CD4-positive, alpha-beta T cell treated with Interleukin-6 at 100 ng/mL for 8 hours (primary cell): Measurements from ENCODE around the gene ZNF326.
"Not testable (repeated sequence)": the region's sequence is repeated elsewhere in the genome, so short reads cannot be mapped to it uniquely, and the experiment has no call there.

Source experiments
- DNase-seq: peaks from one replicate; pipeline ENCODE4 v3.0.0-alpha.2; 2020; ENCODE audit warnings: mixed read lengths, low spot score

The ZNF326 gene

DNA sequence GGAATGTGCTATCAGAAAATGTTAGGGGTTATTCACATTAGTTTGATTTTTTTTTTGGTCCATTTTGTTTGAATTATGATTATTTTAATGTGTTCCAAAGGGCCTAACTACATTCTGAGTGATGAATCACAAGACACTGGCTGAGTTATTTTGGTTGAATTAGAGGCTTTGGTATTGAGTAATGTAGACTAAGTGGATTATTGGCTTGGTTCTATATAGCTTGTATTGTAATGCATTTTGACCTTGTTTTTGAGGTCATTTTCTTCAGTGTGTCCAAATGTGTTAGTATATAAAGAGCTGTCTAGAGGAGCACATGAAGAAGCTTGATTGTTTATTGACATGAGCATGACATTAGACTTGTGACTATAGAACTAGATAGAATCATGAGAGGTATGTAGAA, 3.4 kb downstream of the ZNF326 start:
- DNase-seq = no peak

DNA sequence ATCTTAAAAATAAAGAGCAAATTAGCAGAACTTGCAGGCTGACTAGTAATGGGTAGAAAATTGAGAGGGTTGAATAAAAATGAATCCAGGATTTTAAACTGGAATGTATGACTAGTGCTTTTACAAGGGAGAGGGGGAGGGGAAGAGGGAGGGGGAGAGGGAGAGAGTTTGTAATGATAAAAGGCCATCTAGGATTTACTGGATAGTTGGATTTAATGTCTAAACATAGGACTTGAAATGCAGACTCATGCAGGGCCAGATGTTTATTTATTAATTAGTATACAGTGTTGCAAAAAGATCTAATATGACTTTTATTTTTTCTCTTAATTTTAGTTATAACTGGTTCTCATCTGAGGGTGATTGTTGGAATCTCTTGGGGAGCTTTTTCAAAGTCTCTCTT, 4.3 kb downstream of the ZNF326 start:
- DNase-seq = no peak

DNA sequence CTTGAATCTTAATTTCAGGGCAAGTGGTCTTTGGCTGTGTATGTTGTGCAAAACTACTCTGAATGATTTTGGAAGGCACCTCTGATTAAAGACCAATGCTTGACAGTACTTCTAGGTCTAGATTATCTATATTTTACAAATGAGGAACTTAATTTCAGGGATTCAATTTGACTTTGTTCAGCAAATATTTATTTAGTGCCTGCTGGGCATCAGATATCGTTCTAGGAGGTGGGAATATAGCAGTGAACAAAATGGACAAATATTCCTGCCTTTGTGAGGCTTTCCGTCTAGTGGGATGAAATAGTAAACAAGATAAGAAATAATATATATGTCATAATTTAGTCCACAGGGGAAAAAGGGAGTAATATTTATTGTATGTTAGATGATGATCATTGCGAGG, 4.7 kb downstream of the ZNF326 start:
- no peak for DNase-seq

DNA sequence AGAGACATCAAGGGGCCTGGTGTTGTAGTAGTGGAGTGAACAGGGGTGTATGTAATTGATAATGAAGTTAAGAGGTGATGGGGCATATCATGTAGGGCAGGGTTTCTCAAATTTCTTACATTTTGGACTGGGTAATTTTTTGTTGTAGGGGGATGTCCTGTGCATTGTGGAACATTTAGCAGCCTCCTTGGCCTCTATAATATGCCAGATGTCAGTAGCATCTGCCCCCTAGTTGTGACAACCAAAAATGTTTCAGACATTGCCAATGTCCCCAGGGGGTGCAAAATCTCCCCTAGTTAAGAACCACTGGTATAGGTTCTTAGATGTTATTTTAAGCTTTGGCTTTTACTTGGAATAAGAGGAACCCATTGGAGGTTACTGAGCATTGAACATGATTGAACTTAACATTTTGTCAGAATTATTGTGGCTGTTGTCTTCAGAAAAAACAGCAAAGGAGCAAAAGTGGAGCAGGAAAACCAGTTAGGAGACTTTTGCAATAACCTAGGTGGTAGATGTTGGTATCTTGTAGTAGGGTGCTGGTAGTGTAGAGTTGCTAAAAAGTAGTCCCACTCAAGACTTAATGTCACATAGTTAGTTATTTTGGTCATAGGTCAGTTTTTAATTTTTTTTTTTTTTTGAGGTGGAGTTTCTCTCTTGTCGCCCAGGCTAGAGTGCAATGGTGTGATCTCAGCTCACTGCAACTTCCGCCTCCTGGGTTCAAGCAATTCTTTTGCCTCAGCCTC, 6.2 kb downstream of the ZNF326 start:
- no peak for DNase-seq

DNA sequence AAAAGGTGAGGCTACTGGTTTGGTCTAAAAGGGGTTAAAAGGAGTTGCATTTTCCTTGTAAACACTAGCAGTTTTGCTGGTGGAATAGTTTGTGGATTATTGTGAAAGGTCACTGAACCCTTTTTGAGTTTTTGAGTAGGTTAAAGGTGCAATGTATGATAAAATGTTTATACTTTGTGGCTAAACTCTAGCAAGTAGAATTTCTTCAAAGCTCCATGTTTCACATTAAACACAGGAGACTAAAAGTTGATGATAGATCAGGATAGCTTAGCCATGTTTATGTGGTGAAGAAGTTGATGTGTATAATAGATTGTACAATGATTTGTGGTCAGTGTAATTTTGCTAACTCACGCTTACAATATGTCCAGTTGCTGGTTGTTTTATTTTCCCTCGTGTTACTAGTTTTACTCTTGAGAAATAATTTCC, 13.1 kb downstream of the ZNF326 start:
- no peak for DNase-seq

DNA sequence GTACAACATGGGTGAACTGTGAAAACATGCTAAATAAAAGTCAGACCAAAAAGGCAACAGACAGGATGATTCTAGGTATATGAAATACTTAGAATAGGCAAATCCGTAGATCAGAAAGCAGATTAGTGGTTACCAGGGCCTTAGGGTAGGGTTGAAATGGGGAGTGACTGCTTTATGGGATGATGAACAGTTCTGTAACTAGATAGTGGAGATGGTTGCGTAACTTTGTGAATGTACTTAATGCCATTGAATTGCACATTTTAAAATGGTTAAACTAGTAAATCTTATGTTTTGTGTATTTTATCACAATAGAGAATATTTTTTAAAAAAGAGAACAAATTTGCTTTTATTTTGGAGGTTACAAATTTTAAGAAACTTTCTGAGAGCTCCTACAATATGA, 17.4 kb downstream of the ZNF326 start:
- no peak for DNase-seq

DNA sequence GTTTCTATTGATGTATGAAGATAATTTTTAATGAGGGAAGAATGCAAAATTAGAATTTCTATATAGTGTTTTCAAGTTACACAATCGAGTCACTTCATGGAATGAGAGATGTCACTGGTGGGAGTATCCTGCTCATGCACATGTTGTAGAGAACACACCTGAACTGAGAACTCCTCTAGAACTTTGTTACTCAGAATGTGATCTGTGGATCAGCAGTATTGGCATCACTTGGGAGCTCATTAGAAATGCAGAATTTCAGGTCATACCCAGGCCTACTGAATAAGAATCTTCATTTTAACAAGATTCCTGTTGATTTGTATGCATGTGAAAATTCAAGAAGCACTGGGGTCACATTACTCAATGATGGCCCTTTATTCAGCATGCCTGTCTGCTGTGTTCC, 28.8 kb downstream of the ZNF326 start:
- DNase-seq = no peak

DNA sequence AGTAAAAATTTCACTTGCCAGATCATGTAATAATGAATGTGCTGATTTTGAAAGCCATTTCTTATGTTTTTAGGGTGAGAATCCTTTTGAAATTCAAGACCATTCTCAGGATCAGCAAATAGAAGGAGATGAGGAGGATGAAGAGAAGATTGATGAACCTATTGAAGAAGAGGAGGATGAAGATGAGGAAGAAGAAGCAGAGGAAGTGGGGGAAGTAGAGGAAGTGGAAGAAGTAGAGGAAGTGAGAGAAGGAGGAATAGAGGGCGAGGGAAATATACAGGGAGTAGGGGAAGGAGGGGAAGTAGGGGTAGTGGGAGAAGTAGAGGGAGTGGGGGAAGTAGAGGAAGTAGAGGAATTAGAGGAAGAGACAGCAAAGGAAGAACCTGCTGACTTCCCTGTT, 32.4 kb downstream of the ZNF326 start:
- no peak for DNase-seq

DNA sequence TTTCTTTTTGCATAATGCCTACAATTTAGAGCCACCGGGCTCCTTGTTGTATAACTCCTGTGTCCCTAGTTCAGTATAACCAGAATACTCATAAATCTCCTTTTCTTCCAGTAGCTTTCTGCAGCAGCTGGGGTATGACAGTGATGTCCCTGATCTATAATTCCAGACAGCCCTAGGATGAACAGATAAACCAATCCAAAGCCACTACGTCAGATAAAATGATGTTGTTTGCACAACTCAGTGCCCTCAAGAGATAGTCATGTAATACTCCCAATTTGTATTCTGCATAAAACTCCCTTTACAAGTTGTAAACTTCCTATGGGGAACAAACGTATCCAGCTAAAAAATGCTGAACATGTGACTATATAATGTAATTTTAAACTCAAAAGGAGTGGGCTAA, 44.7 kb downstream of the ZNF326 start:
- no peak for DNase-seq

DNA sequence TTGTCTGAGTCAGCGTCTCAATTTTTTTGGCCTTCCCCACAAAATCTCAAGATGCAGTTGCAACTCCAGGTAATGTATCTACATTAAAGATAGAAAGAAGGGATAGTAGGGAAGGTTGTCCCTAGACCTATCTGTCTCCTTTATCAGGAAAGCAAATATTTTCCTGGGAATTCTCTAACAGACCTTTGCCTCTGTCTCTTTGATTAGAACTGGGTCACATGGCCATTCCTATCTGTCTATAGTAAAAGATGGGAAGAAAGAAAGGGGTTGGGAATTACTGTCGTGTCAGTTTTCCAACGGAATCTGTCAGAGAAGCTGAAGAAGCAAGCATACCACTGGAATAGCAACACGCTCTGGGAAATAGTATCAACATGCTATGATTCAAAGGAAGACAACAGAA, 48.7 kb downstream of the ZNF326 start:
- DNase-seq = no peak

DNA sequence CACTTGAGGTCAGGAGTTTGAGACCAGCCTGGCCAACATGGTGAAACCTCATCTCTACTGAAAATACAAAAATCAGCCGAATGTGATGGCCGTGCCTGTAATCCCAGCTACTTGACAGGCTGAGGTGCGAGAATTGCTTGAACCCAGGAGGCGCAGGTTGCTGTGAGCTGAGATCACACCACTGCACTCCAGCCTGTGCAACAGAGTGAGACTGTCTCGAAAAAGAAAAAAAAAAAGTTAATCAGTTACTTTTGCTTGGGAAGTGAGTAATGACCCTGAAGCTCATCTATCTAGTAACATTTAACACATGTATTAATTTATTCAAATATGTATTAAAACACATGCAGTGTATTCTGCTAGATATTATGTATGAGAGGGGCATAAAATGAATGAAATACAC, 49.4 kb downstream of the ZNF326 start:
- DNase-seq = no peak

DNA sequence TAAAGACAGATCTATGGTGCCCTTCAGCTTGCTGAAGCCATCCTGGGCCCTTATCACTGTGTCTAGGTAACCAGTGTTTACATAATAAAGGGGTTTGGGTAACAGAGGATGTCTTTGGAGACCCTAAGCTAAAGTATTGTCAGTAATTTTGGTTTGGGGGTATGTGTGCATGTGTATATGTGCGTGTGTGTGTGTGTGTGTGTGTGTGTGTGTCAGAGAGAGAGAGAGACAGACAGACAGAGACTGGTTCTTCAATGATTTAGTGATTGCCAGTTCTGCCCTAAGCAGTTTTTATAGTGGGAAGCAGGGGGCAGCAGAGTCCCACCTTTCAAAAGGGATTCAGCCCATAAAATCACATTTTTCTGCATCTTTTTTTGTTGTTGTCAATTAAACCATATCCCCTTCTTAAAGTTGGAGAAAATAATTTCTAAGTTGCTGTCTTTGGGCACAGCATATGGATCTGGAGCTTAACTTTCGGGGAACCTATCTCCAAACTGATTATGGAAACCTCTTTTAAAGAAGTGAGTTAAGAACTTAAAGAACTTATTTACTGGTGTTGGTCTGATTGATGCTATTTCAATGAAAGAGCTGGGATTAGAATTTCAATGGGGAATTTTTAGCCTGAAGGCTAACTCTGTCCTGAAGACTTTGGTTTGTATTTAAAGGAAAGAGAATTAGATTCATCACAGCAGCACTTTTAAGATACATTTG, 51.1 kb downstream of the ZNF326 start:
- no peak for DNase-seq

DNA sequence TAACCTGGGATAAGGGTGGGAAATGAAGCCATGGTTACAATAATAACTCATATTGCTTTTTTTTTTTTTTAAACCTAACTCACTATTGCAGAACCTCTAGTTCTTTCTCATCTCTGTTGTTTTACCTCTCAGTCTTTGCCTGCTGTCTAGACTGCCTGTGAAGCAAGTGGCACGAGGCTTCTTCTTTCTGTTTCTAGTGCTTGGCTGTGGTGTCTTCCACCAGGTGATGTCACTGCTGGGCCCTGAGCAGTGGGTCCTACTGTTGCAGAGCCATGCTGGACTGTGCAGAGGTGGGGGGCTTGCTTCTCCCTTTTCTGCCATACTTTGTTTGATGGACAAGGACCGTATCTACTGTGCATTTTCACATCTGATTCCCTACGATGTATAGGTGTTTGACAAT, 51.7 kb downstream of the ZNF326 start:
- no peak for DNase-seq

DNA sequence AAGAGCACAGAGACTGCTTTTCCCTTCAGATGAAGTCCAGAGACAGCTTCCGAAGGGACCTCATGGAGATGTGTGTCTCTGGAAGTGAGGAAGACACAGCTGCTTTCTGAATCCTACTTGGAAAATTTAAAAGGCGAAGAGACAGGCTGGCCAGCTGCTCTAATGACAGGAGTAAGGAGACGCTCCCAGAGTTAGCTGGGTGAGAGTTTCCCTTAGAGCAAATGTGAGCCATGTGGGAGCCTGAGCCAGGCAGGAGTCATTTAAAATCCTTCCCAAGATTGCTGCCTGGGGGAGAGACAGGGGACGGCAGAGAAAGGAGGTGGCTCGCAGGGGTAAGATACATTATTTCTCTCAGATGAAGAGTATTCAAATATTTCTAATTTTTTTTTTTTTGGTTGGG, 53.1 kb downstream of the ZNF326 start:
- no peak for DNase-seq

DNA sequence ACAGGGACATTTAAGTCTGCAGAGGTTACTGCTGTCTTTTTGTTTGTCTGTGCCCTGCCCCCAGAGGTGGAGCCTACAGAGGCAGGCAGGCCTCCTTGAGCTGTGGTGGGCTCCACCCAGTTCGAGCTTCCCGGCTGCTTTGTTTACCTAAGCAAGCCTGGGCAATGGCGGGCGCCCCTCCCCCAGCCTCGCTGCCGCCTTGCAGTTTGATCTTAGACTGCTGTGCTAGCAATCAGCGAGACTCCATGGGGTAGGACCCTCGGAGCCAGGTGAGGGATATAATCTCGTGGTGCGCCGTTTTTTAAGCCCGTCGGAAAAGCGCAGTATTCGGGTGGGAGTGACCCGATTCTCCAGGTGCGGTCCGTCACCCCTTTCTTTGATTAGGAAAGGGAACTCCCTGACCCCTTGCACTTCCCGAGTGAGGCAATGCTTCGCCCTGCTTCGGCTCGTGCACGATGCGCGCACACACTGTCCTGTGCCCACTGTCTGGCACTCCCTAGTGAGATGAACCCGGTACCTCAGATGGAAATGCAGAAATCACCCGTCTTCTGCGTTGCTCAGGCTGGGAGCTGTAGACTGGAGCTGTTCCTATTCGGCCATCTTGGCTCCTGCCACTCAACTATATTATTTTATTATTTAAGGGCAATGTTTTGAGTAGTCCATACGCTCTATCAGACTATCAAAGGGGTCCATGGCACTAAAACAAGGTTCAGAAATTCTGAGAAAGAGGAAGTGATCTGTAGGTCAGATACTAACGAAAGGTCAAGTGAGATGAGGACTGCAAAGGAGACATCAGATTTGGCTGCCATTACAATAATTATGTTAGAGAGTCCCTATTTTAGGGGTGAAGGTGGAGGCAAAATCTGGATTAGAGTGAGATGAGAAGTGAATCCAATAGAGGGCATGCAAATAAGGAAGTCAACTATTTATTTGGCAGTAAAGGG, 68.1 kb downstream of the ZNF326 start:
- not testable (repeated sequence) for DNase-seq

DNA sequence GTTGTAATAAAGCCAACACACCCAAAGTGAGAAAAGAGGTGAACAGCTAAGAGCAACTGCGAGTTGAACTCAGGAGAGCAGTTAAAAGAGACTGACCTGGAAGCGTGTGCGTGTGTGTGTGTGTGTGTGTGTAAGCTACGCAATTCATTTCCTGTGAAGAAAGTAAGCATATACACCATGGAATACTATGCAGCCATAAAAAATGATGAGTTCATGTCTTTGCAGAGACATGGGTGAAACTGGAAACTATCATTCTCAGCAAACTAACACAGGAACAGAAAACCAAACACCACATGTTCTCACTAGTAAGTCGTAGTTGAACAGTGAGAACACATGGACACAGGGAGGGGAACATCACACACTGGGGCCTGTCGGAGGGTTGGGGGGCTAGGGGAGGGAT, 69.2 kb downstream of the ZNF326 start:
- DNase-seq = not testable (repeated sequence)

DNA sequence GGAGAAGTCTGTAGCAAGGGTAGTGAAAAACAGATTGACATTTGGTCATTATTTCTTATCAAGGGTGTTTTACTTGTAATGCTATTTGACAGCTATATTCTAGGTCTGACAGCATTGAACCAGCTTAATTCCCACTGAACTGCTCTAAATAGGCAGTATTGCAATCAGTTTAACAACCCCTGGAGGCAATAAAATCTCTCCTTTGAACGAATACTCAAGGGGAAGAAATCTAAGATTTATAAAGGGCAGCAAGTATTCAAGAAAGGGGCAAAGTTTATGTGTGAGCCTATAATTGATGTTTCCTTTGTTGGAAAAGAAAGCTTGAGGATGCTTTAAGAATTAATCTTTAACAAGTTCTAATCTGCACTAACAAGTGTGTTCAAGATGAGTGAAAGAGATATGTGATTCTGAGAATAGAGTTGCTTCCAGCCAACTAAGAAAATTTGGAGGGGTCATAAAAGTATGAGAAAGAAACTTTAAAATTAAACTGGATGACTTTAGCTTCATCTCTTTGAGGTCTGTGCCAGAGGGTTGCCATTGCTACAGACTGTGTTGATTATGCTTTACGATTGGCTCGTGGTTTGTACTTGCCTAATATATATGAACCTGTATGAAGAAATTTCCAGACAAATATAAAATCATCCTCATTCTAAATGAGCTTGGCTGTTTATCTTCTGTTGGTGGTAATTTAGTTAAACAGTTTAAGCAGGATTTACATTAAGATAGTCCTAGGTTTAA, 72.5 kb downstream of the ZNF326 start:
- no peak for DNase-seq

DNA sequence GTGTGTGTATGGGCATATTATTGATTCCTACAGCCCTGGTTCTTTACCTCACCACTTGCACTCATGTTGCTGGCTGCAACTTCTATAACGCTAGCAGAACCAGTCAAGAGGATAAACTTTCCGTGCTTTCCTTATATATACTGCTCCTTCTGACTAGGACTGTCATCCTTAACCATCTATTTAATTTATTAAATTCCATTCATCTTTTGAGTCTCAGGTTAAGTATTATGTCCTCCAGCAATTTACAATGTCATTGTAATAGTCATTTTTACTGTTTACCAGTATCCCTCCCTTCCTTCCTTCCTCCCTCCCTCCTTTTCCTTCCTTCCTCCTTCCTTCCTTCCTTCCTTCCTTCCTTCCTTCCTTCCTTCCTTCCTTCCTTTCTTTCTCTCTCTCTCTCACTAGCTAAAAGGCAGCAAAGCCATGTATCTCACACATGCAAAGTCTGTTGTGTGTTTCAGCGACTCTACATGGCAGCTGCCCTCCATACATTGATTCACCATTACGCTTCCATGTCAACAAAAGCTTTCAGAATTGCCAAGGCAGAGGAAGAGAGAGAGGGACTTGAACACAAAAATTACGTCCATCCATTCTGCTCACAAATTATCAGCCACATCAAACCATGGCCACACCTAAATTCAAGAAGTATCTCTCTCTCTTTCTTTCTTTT, 73.8 kb downstream of the ZNF326 start:
- no peak for DNase-seq

DNA sequence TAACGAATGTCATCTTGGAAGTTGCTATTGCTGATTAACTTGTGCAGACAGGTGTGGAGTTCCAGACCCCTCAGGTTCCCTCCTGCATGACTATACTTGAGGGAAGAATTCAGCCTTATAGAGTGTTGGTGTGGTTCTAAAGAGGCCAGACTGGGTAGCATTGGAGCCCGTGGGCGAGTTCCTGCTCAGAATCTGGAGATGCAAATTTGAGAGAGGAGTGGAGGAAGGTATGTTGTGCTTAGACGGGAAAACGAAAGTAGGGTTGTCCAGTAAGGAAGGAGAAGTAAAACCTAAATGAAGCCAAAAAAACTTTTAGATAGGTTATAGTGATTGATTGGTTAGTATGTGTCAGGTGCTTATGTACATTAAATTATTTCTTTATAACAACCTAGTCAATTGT, 79.2 kb downstream of the ZNF326 start:
- DNase-seq = no peak

DNA sequence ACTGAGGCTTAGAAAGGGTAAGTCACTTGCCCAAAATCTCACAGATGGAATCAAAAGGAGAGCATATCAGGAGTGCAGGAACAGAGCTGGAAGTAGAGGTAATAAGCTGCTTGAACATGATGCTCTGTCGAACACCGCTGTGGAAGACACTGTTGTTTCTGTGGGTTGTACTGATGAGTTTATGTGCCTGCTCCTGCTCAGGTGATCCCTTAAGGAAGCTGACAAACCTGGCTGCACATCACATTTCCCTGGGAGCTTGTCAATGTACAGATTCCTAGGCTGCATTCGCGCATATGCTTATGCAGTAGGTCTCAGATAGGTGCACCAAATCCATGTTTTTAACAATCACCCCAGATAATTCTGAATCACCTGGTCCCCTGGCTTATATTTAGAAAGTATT, 79.7 kb downstream of the ZNF326 start:
- DNase-seq = no peak

DNA sequence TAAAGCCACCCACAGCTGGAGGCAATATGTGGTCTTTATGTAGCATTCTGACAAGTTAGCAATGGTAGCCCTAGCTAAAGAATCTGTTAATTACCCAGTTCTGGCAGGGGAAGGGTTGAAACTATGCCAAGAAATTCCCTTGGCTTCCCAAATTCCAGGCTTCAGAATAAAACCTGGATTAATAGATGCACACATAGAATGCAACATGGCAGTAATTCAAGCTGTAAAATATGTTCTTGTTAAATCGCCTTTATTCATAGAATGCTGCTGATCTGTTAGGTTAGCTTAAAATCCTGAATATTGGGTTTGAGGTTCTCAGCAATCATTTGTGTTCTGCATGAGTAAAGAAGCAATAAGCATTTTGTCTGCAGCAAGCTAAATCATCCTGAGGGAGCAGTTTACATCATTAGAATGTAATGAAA, 80.1 kb downstream of the ZNF326 start:
- DNase-seq = no peak
